Nephron progenitor cell (in vitro differentiated cells): Measurements from ENCODE around the gene RBM17.
"Not testable (repeated sequence)": the region's sequence is repeated elsewhere in the genome, so short reads cannot be mapped to it uniquely, and the experiment has no call there.

ENCODE experiments used
- DNase-seq: peaks from one replicate; pipeline ENCODE4 v3.0.0; 2021
- H3K27ac Mint-ChIP-seq: 2 replicates; pipeline ENCODE4 v1.8.0; 2021; ENCODE audit warnings: mild to moderate bottlenecking, moderate library complexity, mixed read lengths
- H3K27me3 Mint-ChIP-seq: 2 replicates; pipeline ENCODE4 v1.8.0; 2021; ENCODE audit warnings: mild to moderate bottlenecking, low read depth, mixed read lengths; ENCODE audit not compliant: poor library complexity
- H3K36me3 Mint-ChIP-seq: 2 replicates; pipeline ENCODE4 v1.8.0; 2021; ENCODE audit warnings: low read depth, mixed read lengths
- H3K4me1 Mint-ChIP-seq: 2 replicates; pipeline ENCODE4 v1.8.0; 2021; ENCODE audit warnings: mixed read lengths
- H3K4me3 Mint-ChIP-seq: 2 replicates; pipeline ENCODE4 v1.8.0; 2021; ENCODE audit warnings: mild to moderate bottlenecking, moderate library complexity, mixed read lengths
- H3K9me3 Mint-ChIP-seq: 2 replicates; pipeline ENCODE4 v1.8.0; 2021; ENCODE audit warnings: mild to moderate bottlenecking, moderate library complexity, mixed read lengths
- TF ChIP-seq, protein P1 (sequence below): fragments of 200-600 bp; sonication (generic); IDR thresholded peaks from 2 replicates; pipeline ENCODE4 v1.5.0; 2021; ENCODE audit warnings: antibody characterized with exemption

RBM17 gene

GRCh38 chr10:6098156-6098555 lies 9.3 kb downstream of the RBM17 start:
- no peak for DNase-seq
- Mint-ChIP-seq H3K36me3 (peaks cover 73% of the 10 kb centered on the region), H3K27me3 (no peaks in the 10 kb centered on the region), H3K9me3 (no peaks in the 10 kb centered on the region), H3K27ac (no peak overlapping the region), H3K4me3 (no peak overlapping the region), H3K4me1 (peaks cover 37% of the 10 kb centered on the region)
- TF ChIP-seq, protein P1, sequence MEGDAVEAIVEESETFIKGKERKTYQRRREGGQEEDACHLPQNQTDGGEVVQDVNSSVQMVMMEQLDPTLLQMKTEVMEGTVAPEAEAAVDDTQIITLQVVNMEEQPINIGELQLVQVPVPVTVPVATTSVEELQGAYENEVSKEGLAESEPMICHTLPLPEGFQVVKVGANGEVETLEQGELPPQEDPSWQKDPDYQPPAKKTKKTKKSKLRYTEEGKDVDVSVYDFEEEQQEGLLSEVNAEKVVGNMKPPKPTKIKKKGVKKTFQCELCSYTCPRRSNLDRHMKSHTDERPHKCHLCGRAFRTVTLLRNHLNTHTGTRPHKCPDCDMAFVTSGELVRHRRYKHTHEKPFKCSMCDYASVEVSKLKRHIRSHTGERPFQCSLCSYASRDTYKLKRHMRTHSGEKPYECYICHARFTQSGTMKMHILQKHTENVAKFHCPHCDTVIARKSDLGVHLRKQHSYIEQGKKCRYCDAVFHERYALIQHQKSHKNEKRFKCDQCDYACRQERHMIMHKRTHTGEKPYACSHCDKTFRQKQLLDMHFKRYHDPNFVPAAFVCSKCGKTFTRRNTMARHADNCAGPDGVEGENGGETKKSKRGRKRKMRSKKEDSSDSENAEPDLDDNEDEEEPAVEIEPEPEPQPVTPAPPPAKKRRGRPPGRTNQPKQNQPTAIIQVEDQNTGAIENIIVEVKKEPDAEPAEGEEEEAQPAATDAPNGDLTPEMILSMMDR: no peak

GRCh38 chr10:6100370-6100769 lies 11.5 kb downstream of the RBM17 start:
- peak overlapping the region; percentile 12 for H3K27ac Mint-ChIP-seq
- no peak overlapping the region for H3K4me3 Mint-ChIP-seq
- DNase-seq: no peak
- H3K9me3 Mint-ChIP-seq: no peaks in the 10 kb centered on the region
- H3K4me1 Mint-ChIP-seq: peaks cover 24% of the 10 kb centered on the region
- no peaks in the 10 kb centered on the region for H3K27me3 Mint-ChIP-seq
- peaks cover 68% of the 10 kb centered on the region for H3K36me3 Mint-ChIP-seq
- TF ChIP-seq, protein P1: no peak

DNA sequence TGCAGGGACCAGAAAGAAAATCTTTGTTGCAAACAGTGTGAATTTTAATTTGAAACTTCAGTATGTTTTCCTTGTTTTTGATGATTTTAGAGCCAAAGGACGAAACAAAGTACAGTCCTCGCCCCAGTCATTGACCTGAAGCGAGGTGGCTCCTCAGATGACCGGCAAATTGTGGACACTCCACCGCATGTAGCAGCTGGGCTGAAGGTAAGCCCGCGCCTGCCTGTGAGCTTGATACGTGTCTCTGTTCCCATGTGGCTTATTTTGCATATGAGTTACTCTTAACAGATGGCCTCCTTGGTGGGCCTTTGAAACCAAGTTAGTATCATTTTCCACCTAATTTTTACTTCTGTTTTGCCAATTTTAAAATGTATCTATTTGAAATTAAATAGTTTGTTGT lies 12.3 kb downstream of the RBM17 start:
- DNase-seq: no peak
- no peak overlapping the region for H3K4me3 Mint-ChIP-seq
- peaks cover 16% of the 10 kb centered on the region for H3K4me1 Mint-ChIP-seq
- no peaks in the 10 kb centered on the region for H3K27me3 Mint-ChIP-seq
- no peaks in the 10 kb centered on the region for H3K9me3 Mint-ChIP-seq
- TF ChIP-seq, protein P1: no peak
- H3K36me3 Mint-ChIP-seq: peaks cover 72% of the 10 kb centered on the region
- H3K27ac Mint-ChIP-seq: no peak overlapping the region

DNA sequence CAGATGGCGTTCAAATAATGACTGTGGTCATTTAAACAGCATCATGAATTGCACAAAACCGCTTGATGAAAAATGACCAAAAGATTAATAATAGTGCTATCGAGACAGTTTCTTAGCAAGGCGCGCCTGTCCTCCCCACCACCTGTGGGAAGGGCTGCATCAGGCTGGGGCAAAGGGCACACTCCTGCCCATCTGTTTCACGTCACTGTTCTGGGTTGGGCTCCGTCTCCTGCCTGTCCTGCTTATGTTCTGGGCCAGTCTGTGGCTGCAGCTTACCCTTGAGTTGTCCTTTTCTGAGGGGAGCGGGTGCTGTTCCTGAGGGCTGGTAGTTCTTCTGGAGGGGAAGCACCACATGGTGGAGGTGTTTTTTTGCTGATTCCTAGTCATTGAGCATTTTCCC lies 13.3 kb downstream of the RBM17 start:
- DNase-seq: no peak
- no peaks in the 10 kb centered on the region for H3K9me3 Mint-ChIP-seq
- no peak overlapping the region for H3K27ac Mint-ChIP-seq
- H3K27me3 Mint-ChIP-seq: no peaks in the 10 kb centered on the region
- H3K4me3 Mint-ChIP-seq: no peak overlapping the region
- TF ChIP-seq, protein P1: no peak
- peaks cover 9% of the 10 kb centered on the region for H3K4me1 Mint-ChIP-seq
- peaks cover 76% of the 10 kb centered on the region for H3K36me3 Mint-ChIP-seq

GRCh38 chr10:6103591-6103990 lies 14.8 kb downstream of the RBM17 start:
- H3K4me1 Mint-ChIP-seq: peaks cover 7% of the 10 kb centered on the region
- H3K27me3 Mint-ChIP-seq: no peaks in the 10 kb centered on the region
- no peak overlapping the region for H3K4me3 Mint-ChIP-seq
- H3K36me3 Mint-ChIP-seq: peaks cover 75% of the 10 kb centered on the region
- TF ChIP-seq, protein P1: no peak
- no peak overlapping the region for H3K27ac Mint-ChIP-seq
- DNase-seq: no peak
- H3K9me3 Mint-ChIP-seq: no peaks in the 10 kb centered on the region

DNA sequence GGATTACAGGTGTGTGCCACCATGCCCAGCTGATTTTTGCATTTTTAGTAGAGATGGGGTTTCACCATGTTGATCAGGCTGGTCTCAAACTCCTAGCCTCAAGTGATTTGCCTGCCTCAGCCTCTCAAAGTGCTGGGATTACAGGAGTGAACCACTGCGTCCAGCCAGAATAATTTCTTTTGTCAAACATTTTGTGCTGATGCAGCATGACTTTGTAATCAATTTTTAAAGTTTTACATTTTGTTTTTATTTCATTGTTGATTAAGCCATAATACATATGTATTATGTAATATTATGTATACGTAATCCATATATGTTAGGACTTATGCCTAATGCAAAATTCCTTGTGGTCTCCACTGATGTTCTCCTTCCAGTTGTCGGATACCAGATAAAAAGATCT lies 18.8 kb downstream of the RBM17 start:
- not testable (repeated sequence) for DNase-seq, H3K9me3 Mint-ChIP-seq, H3K4me3 Mint-ChIP-seq, H3K27ac Mint-ChIP-seq, H3K27me3 Mint-ChIP-seq
- H3K36me3 Mint-ChIP-seq: peaks cover 76% of the 10 kb centered on the region
- peaks cover 18% of the 10 kb centered on the region for H3K4me1 Mint-ChIP-seq
